Astrocyte (in vitro differentiated cells and primary cell): ENCODE data around the gene MIOX.

Experiments
- CTCF ChIP-seq: IDR thresholded peaks from 2 replicates; pipeline ENCODE4 v1.5.1; 2011; ENCODE audit warnings: low read depth, mild to moderate bottlenecking, inconsistent platforms, low read length, moderate library complexity; ENCODE audit not compliant: insufficient read depth
- EZH2 ChIP-seq: IDR thresholded peaks from 2 replicates; pipeline ENCODE4 v1.6.1; 2012; ENCODE audit warnings: mild to moderate bottlenecking, low read length, inconsistent platforms; ENCODE audit not compliant: insufficient read depth

- no peak for TF ChIP-seq EZH2
- no peak for TF ChIP-seq CTCF
Observed at GRCh38 chr22:50490531-50491308, 4.1 kb downstream of the MIOX start.
